GM21717 (cell line): ENCODE results near the gene GTF3C5.
"Not testable (repeated sequence)": the region's sequence is repeated elsewhere in the genome, so short reads cannot be mapped to it uniquely, and the experiment has no call there.

ENCODE experiments used
- ATAC-seq: cut with Tn5 transposase; IDR thresholded peaks from one replicate; pipeline ENCODE4 v1.9.1; 2021; ENCODE audit warnings: mild to moderate bottlenecking, moderate library complexity; ENCODE audit not compliant: unreplicated experiment

GTF3C5 gene

DNA sequence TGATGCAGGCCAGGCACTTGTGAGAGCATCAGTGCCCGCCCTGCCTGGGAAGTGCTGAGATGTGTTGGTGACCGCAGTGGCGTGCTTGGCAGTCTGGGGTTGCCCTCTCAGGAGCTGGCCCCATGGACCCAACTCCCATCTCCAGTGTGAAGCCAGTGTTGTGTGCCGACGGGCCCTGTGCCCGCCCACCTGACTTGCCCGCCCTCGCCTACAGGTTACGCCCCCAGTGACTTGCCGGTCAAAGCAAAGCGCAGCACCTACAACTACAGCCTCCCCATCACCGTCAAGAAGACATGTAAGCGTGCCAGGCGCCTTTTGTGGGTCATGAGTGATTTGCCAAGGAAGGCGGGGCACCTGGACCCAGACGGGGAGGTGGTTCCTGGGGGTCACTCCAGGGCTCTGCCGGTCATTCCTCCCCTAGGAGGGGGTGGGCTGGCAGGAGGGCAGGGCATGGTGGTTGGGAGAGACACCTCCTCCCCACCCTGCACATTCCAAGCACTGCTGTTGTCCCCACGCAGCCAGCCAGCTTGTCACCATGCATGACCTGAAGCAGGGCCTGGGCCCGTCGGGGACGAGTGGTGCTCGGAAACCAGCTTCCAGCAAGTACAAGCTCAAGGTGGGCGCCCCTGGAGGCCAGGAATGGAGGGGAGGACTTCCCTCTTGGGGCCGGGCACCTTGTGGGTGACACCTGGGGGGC is 23.5 kb downstream of the GTF3C5 start:
- no peak for ATAC-seq

DNA sequence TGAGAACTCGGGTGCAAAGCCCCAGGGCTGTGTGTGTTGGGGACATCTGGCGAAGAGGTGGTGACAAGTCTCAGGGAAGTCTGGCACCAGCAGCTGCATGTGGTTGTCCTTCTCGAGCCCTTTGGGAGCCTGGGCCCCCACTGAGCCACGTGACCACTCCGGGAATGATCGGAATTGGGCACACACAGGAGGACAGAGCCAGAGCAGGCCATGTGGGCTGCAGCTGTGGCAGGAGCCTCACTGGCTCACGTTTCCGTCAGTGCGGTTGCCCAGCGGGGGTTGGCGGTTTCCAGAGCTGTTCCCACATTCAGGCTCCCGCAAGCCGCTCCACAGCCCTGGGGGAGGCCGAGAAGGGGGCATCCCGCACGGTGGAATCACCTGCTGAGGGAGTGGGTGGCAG is 24.2 kb downstream of the GTF3C5 start:
- no peak for ATAC-seq

DNA sequence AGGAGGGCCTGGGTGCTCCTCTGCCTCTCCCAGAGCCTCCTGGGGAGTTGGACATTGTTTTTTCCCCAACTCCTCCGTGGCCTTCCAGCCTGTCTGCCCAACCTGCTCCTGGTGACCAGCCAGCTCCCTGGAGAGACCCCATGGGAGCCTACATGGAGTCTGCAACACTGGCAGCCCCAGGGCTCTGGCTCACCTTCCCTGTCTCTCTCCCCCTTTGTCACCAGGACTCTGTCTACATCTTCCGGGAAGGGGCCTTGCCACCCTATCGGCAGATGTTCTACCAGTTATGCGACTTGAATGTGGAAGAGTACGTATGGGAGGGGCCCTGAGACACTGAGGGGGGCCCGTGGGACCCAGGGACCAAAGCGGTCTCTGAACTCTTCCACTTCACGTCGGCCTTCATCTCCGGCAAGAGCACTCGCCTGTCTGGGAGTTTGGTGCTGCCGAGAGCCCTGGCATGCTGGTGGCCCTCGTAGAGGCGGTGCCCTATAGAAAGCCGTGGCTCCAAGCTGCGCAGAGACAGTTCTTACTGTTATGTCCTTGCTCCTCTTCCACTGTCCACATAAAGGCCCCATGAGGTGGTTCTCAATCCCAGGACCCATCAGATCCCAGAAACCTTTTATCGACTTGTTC is 25.1 kb downstream of the GTF3C5 start:
- ATAC-seq, result no peak

DNA sequence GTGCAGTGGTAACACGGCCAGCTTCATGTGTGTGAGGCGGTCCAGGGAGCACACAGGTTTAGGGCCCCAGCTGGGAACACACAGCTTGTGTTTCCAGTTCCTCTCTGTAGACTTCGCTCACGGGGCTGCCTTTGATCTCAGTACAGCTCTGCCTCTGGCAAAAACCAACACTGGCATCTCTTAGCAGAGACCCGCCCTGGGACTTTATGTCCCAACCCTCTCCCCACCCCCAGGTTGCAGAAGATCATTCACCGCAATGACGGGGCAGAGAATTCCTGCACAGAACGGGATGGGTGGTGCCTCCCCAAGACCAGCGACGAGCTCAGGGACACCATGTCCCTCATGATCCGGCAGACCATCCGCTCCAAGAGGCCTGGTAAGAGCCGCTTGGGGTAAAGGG is 25.7 kb downstream of the GTF3C5 start:
- no peak for ATAC-seq

DNA sequence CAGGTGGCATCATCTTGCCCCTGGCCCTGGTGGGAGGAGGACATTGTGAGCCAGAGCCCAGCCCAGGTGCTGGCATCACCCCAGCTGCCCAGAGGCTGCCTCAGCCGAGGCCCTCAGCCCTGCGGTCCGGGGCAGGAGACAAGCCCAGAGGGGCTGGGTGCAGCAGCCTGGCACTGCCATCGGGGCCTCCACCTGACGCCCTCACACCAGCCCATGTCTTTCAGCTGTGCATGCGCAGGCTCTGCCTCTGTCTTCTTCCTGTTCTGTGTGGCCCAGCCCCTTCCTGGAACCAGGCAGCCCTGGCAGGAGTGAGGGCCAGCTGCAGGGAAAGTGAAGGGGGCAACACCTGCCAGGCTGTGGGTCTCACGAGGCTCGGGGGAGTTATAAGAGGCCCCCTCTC is 26.2 kb downstream of the GTF3C5 start:
- no peak for ATAC-seq

DNA sequence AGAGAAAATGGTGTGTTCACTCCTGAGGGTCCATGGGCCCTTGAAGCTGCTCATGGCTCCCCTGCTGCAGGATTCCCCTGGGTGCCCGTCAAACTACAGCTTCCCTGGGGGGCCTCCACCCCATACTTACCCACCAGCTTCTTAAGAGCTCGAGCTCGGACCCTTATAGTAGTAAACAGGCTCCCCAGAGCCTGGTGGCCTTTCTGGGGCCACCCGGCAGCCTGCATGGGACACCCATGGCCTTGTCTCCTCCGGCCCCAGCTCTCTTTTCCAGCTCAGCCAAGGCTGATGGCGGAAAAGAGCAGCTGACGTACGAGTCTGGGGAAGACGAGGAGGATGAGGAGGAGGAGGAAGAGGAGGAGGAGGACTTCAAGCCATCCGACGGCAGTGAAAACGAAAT is 26.8 kb downstream of the GTF3C5 start:
- no peak for ATAC-seq

DNA sequence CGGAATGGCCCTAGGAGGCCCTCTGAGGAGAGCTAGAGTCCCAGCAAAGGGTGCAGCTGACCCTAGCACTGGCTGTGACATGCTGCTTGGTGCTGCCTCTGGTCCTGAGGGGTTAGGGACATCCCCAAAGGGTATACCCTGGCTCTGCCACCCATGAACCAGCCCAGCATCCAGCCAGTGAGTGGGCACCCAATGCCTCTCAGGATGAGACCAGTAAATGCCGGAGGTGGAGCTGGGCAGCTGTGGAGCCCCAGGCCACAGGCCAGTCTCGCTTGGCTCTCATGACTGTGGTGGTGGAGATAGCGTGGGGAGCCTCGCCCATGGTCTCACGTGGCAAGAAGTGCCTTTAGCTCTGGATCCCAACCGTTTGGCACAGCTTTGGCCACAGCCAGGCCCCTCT is 27.3 kb downstream of the GTF3C5 start:
- ATAC-seq, result no peak

DNA sequence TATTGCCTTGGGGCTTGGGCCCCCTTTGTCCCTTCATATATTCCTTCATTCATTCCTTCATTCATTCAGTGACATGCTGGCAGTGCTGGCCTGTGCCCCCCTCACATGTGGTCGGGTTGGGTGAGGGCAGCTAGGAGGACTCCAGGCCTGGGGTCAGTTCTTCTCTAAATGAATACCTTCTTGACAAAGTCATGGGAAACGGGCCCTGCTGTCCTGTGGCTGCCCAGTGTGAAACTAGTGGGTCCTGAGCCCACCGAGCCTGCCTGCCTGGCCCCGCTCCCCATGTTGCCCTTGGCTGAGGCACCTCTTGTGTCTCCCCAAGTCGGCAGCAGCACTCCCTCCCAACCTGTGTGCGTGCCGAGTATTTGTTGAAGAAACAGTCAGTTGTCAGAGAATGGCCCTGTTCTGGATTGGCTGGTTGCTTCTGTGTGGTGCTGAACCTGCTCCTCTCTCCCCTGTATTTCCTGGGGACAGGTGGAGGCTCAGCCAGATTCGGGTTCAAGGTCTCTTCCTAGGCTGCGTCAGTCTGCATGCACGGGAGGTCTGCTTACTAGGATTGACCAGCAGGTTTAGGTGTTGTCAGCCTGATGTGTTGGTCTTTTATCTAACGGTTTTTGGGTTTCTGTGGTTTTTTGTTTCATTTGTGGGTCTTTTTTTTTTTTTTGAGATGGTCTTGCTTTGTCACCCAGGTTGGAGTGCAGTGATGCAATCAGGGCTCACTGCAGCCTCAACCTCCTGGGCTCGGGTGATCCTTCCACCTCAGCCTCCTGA is 27.9 kb downstream of the GTF3C5 start:
- no peak for ATAC-seq

DNA sequence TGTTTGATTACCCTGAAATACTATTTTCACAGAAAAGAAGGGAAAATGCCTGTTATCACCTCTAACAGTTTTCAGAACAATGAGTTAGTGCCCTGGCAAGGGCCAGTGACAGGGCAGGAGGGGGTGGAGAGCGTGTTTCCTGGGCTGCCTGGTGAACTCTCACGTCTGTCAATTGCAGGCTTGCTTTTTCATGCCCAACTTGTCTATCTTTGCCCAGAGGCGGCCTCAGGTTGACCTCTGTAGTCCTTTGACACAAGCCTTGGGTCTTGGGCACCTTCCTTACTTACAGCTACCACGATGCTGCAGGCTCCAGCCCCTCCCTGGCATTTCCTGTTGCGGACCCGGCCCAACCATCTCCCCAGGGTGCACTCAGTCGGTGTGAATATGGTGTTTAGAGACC is 28.8 kb downstream of the GTF3C5 start:
- ATAC-seq, result no peak

DNA sequence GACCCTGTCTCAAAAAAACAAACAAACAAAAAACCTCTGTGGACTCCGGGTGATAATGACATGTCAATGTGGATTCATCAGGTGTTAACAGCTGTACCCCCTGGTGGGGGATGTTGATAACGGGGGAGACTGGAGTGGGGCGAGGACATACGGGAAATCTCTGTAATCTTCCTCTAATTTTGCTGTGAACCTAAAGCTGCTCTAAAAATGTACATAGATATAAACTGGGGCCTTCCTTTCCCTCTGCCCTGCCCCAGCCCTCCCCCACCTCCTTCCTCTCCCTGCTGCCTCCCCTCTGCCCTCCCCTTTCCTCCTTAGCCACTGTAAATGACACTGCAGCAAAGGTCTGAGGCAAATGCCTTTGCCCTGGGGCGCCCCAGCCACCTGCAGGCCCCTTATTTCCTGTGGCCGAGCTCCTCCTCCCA is 29.6 kb downstream of the GTF3C5 start:
- ATAC-seq, result no peak

DNA sequence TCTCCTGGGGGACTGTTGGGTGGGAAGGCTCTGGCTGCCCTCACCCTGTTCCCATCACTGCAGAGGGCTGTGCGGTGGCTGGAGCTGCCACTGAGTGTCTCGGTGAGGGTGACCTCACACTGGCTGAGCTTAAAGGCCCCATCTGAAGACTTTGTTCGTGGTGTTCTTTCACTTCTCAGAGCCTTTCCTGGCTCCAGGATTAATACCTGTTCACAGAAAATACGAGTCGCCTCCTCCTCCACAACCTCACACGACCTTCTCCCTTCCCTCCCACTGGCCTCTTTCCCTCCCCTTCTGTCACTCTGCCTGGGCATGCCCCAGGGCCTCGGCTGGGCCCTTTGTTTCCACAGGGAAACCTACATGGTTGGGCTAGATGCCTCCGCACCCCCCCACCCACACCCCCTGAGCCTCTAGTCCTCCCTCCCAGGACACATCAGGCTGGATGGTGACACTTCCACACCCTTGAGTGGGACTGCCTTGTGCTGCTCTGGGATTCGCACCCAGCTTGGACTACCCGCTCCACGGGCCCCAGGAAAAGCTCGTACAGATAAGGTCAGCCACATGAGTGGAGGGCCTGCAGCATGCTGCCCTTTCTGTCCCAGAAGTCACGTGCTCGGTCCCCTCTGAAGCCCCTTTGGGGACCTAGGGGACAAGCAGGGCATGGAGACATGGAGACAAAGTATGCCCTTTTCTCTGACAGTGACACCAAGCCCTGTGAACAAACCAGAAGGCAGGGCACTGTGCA is 30.4 kb downstream of the GTF3C5 start:
- not testable (repeated sequence) for ATAC-seq

DNA sequence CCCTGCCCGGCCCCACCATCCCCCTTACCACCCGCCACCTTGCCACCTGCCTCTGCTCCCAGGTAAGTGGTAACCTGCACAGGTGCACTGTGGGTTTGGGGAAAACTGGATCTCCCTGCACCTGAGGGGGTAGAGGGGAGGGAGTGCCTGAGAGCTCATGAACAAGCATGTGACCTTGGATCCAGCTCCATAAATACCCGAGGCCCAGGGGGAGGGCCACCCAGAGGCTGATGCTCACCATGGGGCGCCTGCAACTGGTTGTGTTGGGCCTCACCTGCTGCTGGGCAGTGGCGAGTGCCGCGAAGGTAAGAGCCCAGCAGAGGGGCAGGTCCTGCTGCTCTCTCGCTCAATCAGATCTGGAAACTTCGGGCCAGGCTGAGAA is 31.0 kb downstream of the GTF3C5 start, which contains the start of gene CEL:
TSS of gene CEL (plus strand) at position 218 of the 382 bp plus-strand sequence. CDS start at position 240, 22 bp downstream.
- ATAC-seq, result not testable (repeated sequence)

DNA sequence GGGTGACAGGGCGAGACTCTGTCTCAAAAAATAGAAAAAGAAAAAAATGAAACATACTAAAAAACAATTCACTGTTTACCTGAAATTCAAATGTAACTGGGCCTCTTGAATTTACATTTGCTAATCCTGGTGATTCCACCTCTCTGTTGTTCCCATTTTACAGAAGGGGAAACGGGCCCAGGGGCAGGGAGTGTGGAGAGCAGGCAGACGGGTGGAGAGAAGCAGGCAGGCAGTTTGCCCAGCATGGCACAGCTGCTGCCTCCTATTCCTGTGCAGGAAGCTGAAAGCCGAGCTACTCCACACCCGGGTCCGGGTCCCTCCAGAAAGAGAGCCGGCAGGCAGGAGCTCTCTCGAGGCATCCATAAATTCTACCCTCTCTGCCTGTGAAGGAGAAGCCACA is 31.8 kb downstream of the GTF3C5 start:
- not testable (repeated sequence) for ATAC-seq

DNA sequence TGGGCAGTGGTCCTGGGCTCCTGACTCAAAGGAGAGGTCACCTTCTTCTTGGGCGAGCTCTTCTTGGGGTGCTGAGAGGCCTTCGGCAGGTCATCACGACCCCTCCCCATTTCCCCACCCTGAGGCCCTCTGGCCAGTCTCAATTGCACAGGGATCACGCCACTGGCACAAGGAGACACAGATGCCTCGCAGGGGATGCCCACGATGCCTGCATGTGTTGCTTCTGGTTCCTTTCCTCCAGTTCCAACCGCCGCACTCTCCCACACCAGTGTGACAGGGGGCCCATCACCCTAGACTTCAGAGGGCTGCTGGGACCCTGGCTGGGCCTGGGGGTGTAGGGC is 32.3 kb downstream of the GTF3C5 start:
- ATAC-seq, result no peak

DNA sequence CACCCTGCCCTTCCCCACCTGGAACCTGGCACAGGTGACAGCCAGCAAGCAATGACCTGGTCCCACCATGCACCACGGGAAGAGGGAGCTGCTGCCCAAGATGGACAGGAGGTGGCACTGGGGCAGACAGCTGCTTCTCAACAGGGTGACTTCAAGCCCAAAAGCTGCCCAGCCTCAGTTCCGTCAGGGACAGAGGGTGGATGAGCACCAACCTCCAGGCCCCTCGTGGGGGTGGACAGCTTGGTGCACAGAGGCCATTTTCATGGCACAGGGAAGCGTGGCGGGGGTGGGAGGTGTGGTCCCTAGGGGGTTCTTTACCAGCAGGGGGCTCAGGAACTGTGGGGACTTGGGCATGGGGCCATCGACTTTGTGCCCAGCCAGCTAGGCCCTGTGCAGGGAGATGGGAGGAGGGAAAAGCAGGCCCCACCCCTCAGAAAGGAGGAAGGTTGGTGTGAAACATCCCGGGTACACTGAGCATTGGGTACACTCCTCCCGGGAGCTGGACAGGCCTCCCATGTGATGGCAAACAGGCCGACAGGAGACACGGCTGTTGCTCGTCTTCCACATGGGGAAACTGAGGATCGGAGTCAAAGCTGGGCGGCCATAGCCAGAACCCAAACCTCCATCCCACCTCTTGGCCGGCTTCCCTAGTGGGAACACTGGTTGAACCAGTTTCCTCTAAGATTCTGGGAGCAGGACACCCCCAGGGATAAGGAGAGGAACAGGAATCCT is 32.9 kb downstream of the GTF3C5 start:
- no peak for ATAC-seq

DNA sequence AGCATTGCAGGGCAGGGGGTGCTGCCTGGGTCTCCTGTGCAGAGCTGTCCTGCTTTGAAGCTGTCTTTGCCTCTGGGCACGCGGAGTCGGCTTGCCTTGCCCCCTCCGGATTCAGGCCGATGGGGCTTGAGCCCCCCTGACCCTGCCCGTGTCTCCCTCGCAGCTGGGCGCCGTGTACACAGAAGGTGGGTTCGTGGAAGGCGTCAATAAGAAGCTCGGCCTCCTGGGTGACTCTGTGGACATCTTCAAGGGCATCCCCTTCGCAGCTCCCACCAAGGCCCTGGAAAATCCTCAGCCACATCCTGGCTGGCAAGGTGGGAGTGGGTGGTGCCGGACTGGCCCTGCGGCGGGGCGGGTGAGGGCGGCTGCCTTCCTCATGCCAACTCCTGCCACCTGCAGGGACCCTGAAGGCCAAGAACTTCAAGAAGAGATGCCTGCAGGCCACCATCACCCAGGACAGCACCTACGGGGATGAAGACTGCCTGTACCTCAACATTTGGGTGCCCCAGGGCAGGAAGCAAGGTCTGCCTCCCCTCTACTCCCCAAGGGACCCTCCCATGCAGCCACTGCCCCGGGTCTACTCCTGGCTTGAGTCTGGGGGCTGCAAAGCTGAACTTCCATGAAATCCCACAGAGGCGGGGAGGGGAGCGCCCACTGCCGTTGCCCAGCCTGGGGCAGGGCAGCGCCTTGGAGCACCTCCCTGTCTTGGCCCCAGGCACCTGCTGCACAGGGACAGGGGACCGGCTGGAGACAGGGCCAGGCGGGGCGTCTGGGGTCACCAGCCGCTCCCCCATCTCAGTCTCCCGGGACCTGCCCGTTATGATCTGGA is 33.7 kb downstream of the GTF3C5 start:
- ATAC-seq, result no peak

DNA sequence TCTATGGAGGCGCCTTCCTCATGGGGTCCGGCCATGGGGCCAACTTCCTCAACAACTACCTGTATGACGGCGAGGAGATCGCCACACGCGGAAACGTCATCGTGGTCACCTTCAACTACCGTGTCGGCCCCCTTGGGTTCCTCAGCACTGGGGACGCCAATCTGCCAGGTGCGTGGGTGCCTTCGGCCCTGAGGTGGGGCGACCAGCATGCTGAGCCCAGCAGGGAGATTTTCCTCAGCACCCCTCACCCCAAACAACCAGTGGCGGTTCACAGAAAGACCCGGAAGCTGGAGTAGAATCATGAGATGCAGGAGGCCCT is 34.2 kb downstream of the GTF3C5 start:
- no peak for ATAC-seq

DNA sequence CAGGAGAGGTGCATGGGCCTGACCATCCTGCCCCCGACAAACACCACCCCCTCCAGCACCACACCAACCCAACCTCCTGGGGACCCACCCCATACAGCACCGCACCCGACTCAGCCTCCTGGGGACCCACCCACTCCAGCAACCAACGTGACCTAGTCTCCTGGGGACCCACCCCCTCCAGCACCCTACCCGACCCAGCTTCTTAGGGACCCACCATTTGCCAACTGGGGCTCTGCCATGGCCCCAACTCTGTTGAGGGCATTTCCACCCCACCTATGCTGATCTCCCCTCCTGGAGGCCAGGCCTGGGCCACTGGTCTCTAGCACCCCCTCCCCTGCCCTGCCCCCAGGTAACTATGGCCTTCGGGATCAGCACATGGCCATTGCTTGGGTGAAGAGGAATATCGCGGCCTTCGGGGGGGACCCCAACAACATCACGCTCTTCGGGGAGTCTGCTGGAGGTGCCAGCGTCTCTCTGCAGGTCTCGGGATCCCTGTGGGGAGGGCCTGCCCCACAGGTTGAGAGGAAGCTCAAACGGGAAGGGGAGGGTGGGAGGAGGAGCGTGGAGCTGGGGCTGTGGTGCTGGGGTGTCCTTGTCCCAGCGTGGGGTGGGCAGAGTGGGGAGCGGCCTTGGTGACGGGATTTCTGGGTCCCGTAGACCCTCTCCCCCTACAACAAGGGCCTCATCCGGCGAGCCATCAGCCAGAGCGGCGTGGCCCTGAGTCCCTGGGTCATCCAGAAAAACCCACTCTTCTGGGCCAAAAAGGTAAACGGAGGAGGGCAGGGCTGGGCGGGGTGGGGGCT is 35.6 kb downstream of the GTF3C5 start:
- no peak for ATAC-seq

DNA sequence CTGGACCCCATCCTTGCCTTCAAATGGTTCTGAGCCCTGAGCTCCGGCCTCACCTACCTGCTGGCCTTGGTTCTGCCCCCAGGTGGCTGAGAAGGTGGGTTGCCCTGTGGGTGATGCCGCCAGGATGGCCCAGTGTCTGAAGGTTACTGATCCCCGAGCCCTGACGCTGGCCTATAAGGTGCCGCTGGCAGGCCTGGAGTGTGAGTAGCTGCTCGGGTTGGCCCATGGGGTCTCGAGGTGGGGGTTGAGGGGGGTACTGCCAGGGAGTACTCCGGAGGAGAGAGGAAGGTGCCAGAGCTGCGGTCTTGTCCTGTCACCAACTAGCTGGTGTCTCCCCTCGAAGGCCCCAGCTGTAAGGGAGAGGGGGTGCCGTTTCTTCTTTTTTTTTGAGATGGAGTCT is 36.2 kb downstream of the GTF3C5 start:
- ATAC-seq, result no peak
